Transverse colon (tissue), 4 donors: Measurements from ENCODE around the gene PPP6R3. TPM values are rescaled to one million over a fixed set of nuclear protein-coding genes. Genes with fewer than 3 reads are reported as not detected.

Experiments
- DNase-seq: peaks from one replicate; pipeline ENCODE4 v3.0.0-alpha.2; 2019
- H3K27ac ChIP-seq, 4 donors: fragments of 200-600 bp; sonication (generic); 2 replicates each; pipeline ENCODE4 v1.5.1; 2016 to 2018; ENCODE audit warnings: inconsistent platforms in 4 of 4
- H3K27me3 ChIP-seq: fragments of 200-600 bp; sonication (generic); 2 replicates; pipeline ENCODE4 v1.5.1; 2017; ENCODE audit warnings: inconsistent platforms
- H3K36me3 ChIP-seq, 4 donors: fragments of 200-600 bp; sonication (generic); 2 replicates each; pipeline ENCODE4 v1.5.1; 2017 to 2019; ENCODE audit warnings: inconsistent platforms in 4 of 4
- H3K4me1 ChIP-seq, 4 donors: fragments of 200-600 bp; sonication (generic); 2 replicates each; pipeline ENCODE4 v1.5.1; 2017 to 2020; ENCODE audit warnings: inconsistent platforms in 4 of 4
- H3K4me3 ChIP-seq, 4 donors: fragments of 200-600 bp; sonication (generic); 1 replicate in 1 of 4; 2 replicates in 3 of 4; pipeline versions ENCODE4 v1.5.1 to v1.6.1; 2017 to 2019; ENCODE audit warnings: inconsistent platforms in 4 of 4
- H3K9me3 ChIP-seq, 2 donors: fragments of 200-600 bp; sonication (generic); 2 replicates each; pipeline ENCODE4 v1.5.1; 2017 to 2019; ENCODE audit warnings: inconsistent platforms in 2 of 2
- CTCF ChIP-seq, 5 experiments: fragments of 200-600 bp in 3 of 5; fragments of 450-650 bp in 2 of 5; sonication (generic) in 3 of 5; IDR thresholded peaks; 1 replicate in 2 of 5; 2 replicates in 3 of 5; pipeline ENCODE4 v1.5.1; 2016 to 2017; ENCODE audit warnings: antibody characterized with exemption in 5 of 5, inconsistent platforms in 3 of 5, mild to moderate bottlenecking in 2 of 5, moderate library complexity in 1 of 5
- EP300 ChIP-seq: sonication (generic); formaldehyde crosslinking; IDR thresholded peaks from one replicate; pipeline ENCODE4 v1.6.1; 2017; ENCODE audit warnings: antibody characterized with exemption, low read depth
- POLR2A ChIP-seq: fragments of 450-650 bp; IDR thresholded peaks from one replicate; pipeline ENCODE4 v1.6.1; 2016; ENCODE audit warnings: antibody characterized with exemption, mild to moderate bottlenecking, moderate library complexity
- POLR2AphosphoS5 ChIP-seq, 3 donors: sonication (generic); formaldehyde crosslinking; IDR thresholded peaks; one replicate each; pipeline ENCODE4 v1.6.1; 2016; ENCODE audit warnings: antibody characterized with exemption in 3 of 3
- WGBS, 2 donors: methylation state at CpG; one replicate each; pipeline ENCODE4 v1.1.5; 2018; ENCODE audit warnings: low coverage in 1 of 2; 5-methylcytosine and 5-hydroxymethylcytosine counted together
- in situ Hi-C, 4 donors: fragments of 200-750 bp; cut with MboI; loops; one replicate each; pipeline versions ENCODE4 v1.15.0 to v1.15.1; 2017; ENCODE audit warnings: low sequenced_read_pairs in 3 of 4, low pct_ligation_motif_present in 1 of 4, low pct_unique_long_range_greater_than_20kb in 1 of 4
- intact Hi-C: fragments of 100-400 bp; cut with DNase I; formaldehyde crosslinking; loops from one replicate; pipeline ENCODE4 v1.15.1; 2023; ENCODE audit warnings: low total_unique reads
- total RNA-seq, 4 donors: library from RNA; depleted of rRNA; stranded (reverse); fragments of >200 nt; gene quantifications; one replicate each; pipeline ENCODE4 v1.1.0, GENCODE V29; 2016

Gene PPP6R3
- total RNA-seq, 4 donors from 2014 or later: 89.8 to 158 (median 117) TPM

- Histone ChIP-seq H3K4me1 (no peaks in the 10 kb centered on the region), H3K27ac (no peak overlapping the region), H3K36me3 (no peaks in the 10 kb centered on the region), H3K9me3 (no peaks in the 10 kb centered on the region), H3K27me3 (peaks cover 21% of the 10 kb centered on the region), H3K4me3 (no peak overlapping the region)
- in situ Hi-C loops: no loop called here
- DNase-seq: no peak
- TF ChIP-seq CTCF (IDR thresholded peaks at IDR 0.05) (no peak), EP300 (no peak), POLR2A (no peak), POLR2AphosphoS5 (IDR thresholded peaks at IDR 0.05) (no peak)
- intact Hi-C loops: loop anchor here (1.0 kb wide), 1 partner anchor 34 kb away; no protein-coding TSS in a partner anchor
- 77% methylated on average over 8 of the region's 8 CpGs; no CpG with 5 or more reads in 1 of the 2 donors for WGBS, 2 donors
These were observed 195.3 kb downstream of the PPP6R3 start for GRCh38 chr11:68655806-68656205.

- in situ Hi-C loops: no loop called here
- peaks cover 9% of the 10 kb centered on the region for H3K27me3 ChIP-seq
- 90 to 100% methylated on average over 2 to 9 of the region's 11 CpGs for WGBS, 2 donors
- DNase-seq: no peak
- no peak overlapping the region for H3K27ac ChIP-seq
- H3K4me3 ChIP-seq: no peak overlapping the region
- H3K4me1 ChIP-seq: no peaks in the 10 kb centered on the region
- intact Hi-C loops: no loop called here
- no peaks in the 10 kb centered on the region for H3K36me3 ChIP-seq
- TF ChIP-seq EP300 (no peak), POLR2A (no peak), CTCF (IDR thresholded peaks at IDR 0.05) (no peak), POLR2AphosphoS5 (IDR thresholded peaks at IDR 0.05) (no peak)
- H3K9me3 ChIP-seq: no peaks in the 10 kb centered on the region
These were observed 196.6 kb downstream of the PPP6R3 start for GRCh38 chr11:68657021-68657780.

GRCh38 chr11:68658097-68658496 lies 197.5 kb downstream of the PPP6R3 start:
- H3K36me3 ChIP-seq: no peaks in the 10 kb centered on the region

GRCh38 chr11:68658661-68659060 lies 198.1 kb downstream of the PPP6R3 start:
- H3K4me1 ChIP-seq: no peaks in the 10 kb centered on the region
- H3K27ac ChIP-seq: no peak overlapping the region
- whole genome bisulfite sequencing, 2 donors: 76 to 80% methylated on average over 7 to 13 of the region's 13 CpGs
- TF ChIP-seq POLR2AphosphoS5 (IDR thresholded peaks at IDR 0.05) (no peak), EP300 (no peak), CTCF (IDR thresholded peaks at IDR 0.05) (no peak), POLR2A (no peak)
- intact Hi-C loops (no loop called here), in situ Hi-C loops (no loop called here)
- no peaks in the 10 kb centered on the region for H3K9me3 ChIP-seq
- no peak for DNase-seq
- peaks cover 1% of the 10 kb centered on the region for H3K27me3 ChIP-seq
- no peak overlapping the region for H3K4me3 ChIP-seq
- H3K36me3 ChIP-seq: no peaks in the 10 kb centered on the region

More at GRCh38 chr11:68658097-68658496, 197.5 kb downstream of the PPP6R3 start:
- H3K4me1 ChIP-seq: no peaks in the 10 kb centered on the region
- peaks cover 6% of the 10 kb centered on the region for H3K27me3 ChIP-seq
- 93 to 94% methylated on average over 3 to 8 of the region's 8 CpGs for WGBS, 2 donors
- intact Hi-C loops: no loop called here
- in situ Hi-C loops: no loop called here
- no peak overlapping the region for H3K27ac ChIP-seq
- no peak for DNase-seq
- no peak overlapping the region for H3K4me3 ChIP-seq
- TF ChIP-seq POLR2AphosphoS5 (IDR thresholded peaks at IDR 0.05) (no peak), CTCF (IDR thresholded peaks at IDR 0.05) (no peak)
- no peaks in the 10 kb centered on the region for H3K9me3 ChIP-seq
